ENCODE data around the gene DYNLL2. TPM values are rescaled to one million over a fixed set of nuclear protein-coding genes. Genes with fewer than 3 reads are reported as not detected.

Gene DYNLL2
- total and polyA plus RNA-seq, 4 experiments from 2014 or later: 0.56 to 45.8 (median 23.5) TPM

DNA sequence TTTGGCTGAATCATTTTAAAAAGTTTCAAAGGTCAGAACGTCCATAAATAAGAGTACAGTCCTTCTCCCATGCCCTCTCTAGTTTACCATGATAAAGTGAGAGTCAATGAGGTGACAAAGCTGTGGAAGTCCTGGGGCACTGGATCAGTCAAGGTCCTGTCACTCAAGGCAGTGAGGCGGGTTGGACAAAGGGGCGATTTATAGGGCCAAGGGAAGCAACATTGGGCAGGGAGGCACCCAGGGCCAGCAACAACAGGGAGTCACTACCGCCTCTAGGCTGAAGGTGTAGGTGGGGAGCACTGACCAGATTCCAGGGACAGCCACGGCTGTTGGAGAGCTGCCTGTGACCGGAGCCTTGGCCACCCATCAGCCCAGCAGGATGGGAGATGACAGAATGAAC lies 28.6 kb upstream of the DYNLL2 start:
- H3K27me3 ChIP-seq (ENCODE audit: insufficient read depth, low read length): no peaks in the 10 kb centered on the region
- no peak overlapping the region for H3K27ac Mint-ChIP-seq
- H3K4me1 ChIP-seq (ENCODE audit: insufficient read depth, low read length): no peaks in the 10 kb centered on the region
- intact Hi-C loops (cut with micrococcal nuclease): no loop called here
- ChIA-PET CTCF (ENCODE audit: partially characterized antibody) (no interaction called here), POLR2A (ENCODE audit: partially characterized antibody) (interaction anchor here (0.6 kb wide), 1 partner anchor 10 kb away, joined by 4 read pairs; no protein-coding TSS in a partner anchor)
- H3K27me3 Mint-ChIP-seq: peaks cover 0 to 4% of the 10 kb centered on the region in 2 donors
- DNase-seq: no peak
- no peaks in the 10 kb centered on the region for H3K36me3 Mint-ChIP-seq
- H3K4me3 ChIP-seq (ENCODE audit: low read length in 2 of 2): no peak overlapping the region
- no peaks in the 10 kb centered on the region for H3K9me3 Mint-ChIP-seq
- H3K4me1 Mint-ChIP-seq: peaks cover 0 to 6% (median 3%) of the 10 kb centered on the region in 4 donors
- H3K9me3 ChIP-seq (ENCODE audit: control insufficient read depth in 1 of 2, low read length in 2 of 2): no peaks in the 10 kb centered on the region
- no peak overlapping the region for H3K27ac ChIP-seq (ENCODE audit: low read depth, low read length)
- H3K36me3 ChIP-seq (ENCODE audit: insufficient read depth, low read length): no peaks in the 10 kb centered on the region
- H3K4me3 Mint-ChIP-seq: no peak overlapping the region

- intact Hi-C loops (cut with micrococcal nuclease): no loop called here
- Mint-ChIP-seq H3K4me1 (peaks cover 0 to 6% (median 3%) of the 10 kb centered on the region in 4 donors), H3K27me3 (peaks cover 0 to 2% of the 10 kb centered on the region in 2 donors), H3K27ac (no peak overlapping the region), H3K9me3 (no peaks in the 10 kb centered on the region), H3K36me3 (no peaks in the 10 kb centered on the region), H3K4me3 (no peak overlapping the region)
- CTCF ChIA-PET (ENCODE audit: partially characterized antibody): no interaction called here
- POLR2A ChIA-PET (ENCODE audit: partially characterized antibody): no interaction called here
- no peak for DNase-seq
- H3K27ac ChIP-seq (ENCODE audit: low read depth, low read length): no peak overlapping the region
- H3K36me3 ChIP-seq (ENCODE audit: insufficient read depth, low read length): no peaks in the 10 kb centered on the region
- no peaks in the 10 kb centered on the region for H3K27me3 ChIP-seq (ENCODE audit: insufficient read depth, low read length)
- no peak overlapping the region for H3K4me3 ChIP-seq (ENCODE audit: low read length in 2 of 2)
- H3K4me1 ChIP-seq (ENCODE audit: insufficient read depth, low read length): no peaks in the 10 kb centered on the region
- no peaks in the 10 kb centered on the region for H3K9me3 ChIP-seq (ENCODE audit: control insufficient read depth in 1 of 2, low read length in 2 of 2)
Observed at GRCh38 chr17:58056476-58056875, 26.7 kb upstream of the DYNLL2 start.

GRCh38 chr17:58059141-58059540 lies 24.1 kb upstream of the DYNLL2 start:
- H3K9me3 Mint-ChIP-seq: no peaks in the 10 kb centered on the region
- CTCF ChIA-PET (ENCODE audit: partially characterized antibody): no interaction called here
- POLR2A ChIA-PET (ENCODE audit: partially characterized antibody): no interaction called here

GRCh38 chr17:58060596-58061191 lies 22.5 kb upstream of the DYNLL2 start:
- H3K4me1 ChIP-seq (ENCODE audit: insufficient read depth, low read length): no peaks in the 10 kb centered on the region
- no peak overlapping the region for H3K27ac Mint-ChIP-seq
- H3K4me3 ChIP-seq (ENCODE audit: low read length in 2 of 2): no peak overlapping the region
- ChIA-PET CTCF (ENCODE audit: partially characterized antibody) (interaction anchor here (1.0 kb wide), 1 partner anchor 8 kb away, joined by 3 read pairs; no protein-coding TSS in a partner anchor), POLR2A (ENCODE audit: partially characterized antibody) (no interaction called here)
- no peaks in the 10 kb centered on the region for H3K27me3 ChIP-seq (ENCODE audit: insufficient read depth, low read length)
- H3K27ac ChIP-seq (ENCODE audit: low read depth, low read length): no peak overlapping the region
- no peaks in the 10 kb centered on the region for H3K4me1 Mint-ChIP-seq
- no peak overlapping the region for H3K4me3 Mint-ChIP-seq
- intact Hi-C loops (cut with micrococcal nuclease): no loop called here
- no peaks in the 10 kb centered on the region for H3K9me3 Mint-ChIP-seq
- no peaks in the 10 kb centered on the region for H3K9me3 ChIP-seq (ENCODE audit: control insufficient read depth in 1 of 2, low read length in 2 of 2)
- no peaks in the 10 kb centered on the region for H3K36me3 ChIP-seq (ENCODE audit: insufficient read depth, low read length)
- H3K27me3 Mint-ChIP-seq: no peaks in the 10 kb centered on the region
- H3K36me3 Mint-ChIP-seq: no peaks in the 10 kb centered on the region
- no peak for DNase-seq

More at GRCh38 chr17:58059141-58059540, 24.1 kb upstream of the DYNLL2 start:
- Histone ChIP-seq H3K4me3 (ENCODE audit: low read length in 2 of 2) (no peak overlapping the region), H3K27ac (ENCODE audit: low read depth, low read length) (no peak overlapping the region), H3K4me1 (ENCODE audit: insufficient read depth, low read length) (no peaks in the 10 kb centered on the region), H3K9me3 (ENCODE audit: control insufficient read depth in 1 of 2, low read length in 2 of 2) (no peaks in the 10 kb centered on the region), H3K27me3 (ENCODE audit: insufficient read depth, low read length) (no peaks in the 10 kb centered on the region), H3K36me3 (ENCODE audit: insufficient read depth, low read length) (no peaks in the 10 kb centered on the region)
- Mint-ChIP-seq H3K27ac (no peak overlapping the region), H3K36me3 (no peaks in the 10 kb centered on the region), H3K27me3 (peaks cover 0 to 2% of the 10 kb centered on the region in 2 donors), H3K4me1 (no peaks in the 10 kb centered on the region), H3K4me3 (no peak overlapping the region)
- DNase-seq: no peak
- intact Hi-C loops (cut with micrococcal nuclease): no loop called here

DNA sequence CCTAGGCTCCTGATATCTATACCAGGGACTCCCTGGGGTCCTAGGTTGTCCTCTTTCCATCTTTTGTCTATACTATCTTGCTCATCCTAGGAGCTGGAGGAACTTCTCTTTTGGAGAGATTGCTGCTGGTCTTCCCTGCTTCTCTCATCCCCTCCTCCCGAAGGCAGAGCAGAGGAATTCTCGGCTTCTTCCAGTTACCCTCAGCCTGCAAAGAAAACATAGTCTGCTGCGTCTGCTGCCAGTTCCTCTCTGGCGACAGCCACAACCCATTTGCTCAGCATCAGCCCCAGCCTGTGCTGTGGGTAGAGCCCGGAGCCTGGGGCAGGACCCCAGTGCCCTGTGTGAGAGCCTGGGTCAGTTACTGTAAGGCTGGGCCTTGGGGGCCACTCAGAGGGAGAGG lies 21.5 kb upstream of the DYNLL2 start:
- H3K27ac Mint-ChIP-seq: no peak overlapping the region
- POLR2A ChIA-PET (ENCODE audit: partially characterized antibody): interaction anchor here (0.9 kb wide), 1 partner anchor 156 kb away, joined by 3 read pairs; no protein-coding TSS in a partner anchor
- DNase-seq: no peak
- Histone ChIP-seq H3K36me3 (ENCODE audit: insufficient read depth, low read length) (no peaks in the 10 kb centered on the region), H3K27ac (ENCODE audit: low read depth, low read length) (no peak overlapping the region), H3K4me3 (ENCODE audit: low read length in 2 of 2) (no peak overlapping the region), H3K9me3 (ENCODE audit: control insufficient read depth in 1 of 2, low read length in 2 of 2) (no peaks in the 10 kb centered on the region), H3K4me1 (ENCODE audit: insufficient read depth, low read length) (no peaks in the 10 kb centered on the region), H3K27me3 (ENCODE audit: insufficient read depth, low read length) (no peaks in the 10 kb centered on the region)
- no peaks in the 10 kb centered on the region for H3K27me3 Mint-ChIP-seq
- H3K9me3 Mint-ChIP-seq: no peaks in the 10 kb centered on the region
- no peak overlapping the region for H3K4me3 Mint-ChIP-seq
- H3K36me3 Mint-ChIP-seq: no peaks in the 10 kb centered on the region
- CTCF ChIA-PET (ENCODE audit: partially characterized antibody): interaction anchor here (0.7 to 1.0 kb wide), 2 partner anchors 9 to 23 kb away, joined by 3 read pairs; no protein-coding TSS in a partner anchor
- H3K4me1 Mint-ChIP-seq: no peaks in the 10 kb centered on the region
- intact Hi-C loops (cut with micrococcal nuclease): no loop called here

DNA sequence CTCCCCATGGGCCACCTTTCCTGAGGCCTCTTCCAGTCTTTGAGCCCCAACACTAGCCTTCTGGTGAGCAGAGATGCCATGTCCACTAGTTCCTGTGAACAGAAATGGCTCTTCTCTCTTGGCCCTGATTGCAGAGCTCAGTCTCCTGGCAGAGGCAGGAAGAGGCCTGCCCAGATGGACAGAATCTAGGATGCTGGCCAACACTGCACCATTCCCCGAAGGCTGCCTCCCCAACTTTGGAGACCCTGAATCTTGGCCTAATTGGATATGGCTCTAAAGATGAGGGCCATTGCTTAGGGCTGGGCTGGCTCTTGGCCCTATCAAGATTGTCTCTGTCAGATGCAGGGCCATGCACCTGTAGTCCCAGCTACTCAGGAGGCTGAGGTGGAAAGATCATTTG lies 18.0 kb upstream of the DYNLL2 start:
- Histone ChIP-seq H3K4me3 (ENCODE audit: low read length in 2 of 2) (no peak overlapping the region), H3K36me3 (ENCODE audit: insufficient read depth, low read length) (no peaks in the 10 kb centered on the region), H3K27me3 (ENCODE audit: insufficient read depth, low read length) (peaks cover 4% of the 10 kb centered on the region), H3K9me3 (ENCODE audit: control insufficient read depth in 1 of 2, low read length in 2 of 2) (no peaks in the 10 kb centered on the region), H3K4me1 (ENCODE audit: insufficient read depth, low read length) (no peaks in the 10 kb centered on the region), H3K27ac (ENCODE audit: low read depth, low read length) (no peak overlapping the region)
- H3K4me3 Mint-ChIP-seq: no peak overlapping the region
- peak overlapping the region in 1 of 7 donors; percentile 55 for H3K27ac Mint-ChIP-seq
- no peak for DNase-seq
- intact Hi-C loops (cut with micrococcal nuclease): no loop called here
- H3K27me3 Mint-ChIP-seq: peaks cover 3 to 4% of the 10 kb centered on the region in 2 donors
- no peaks in the 10 kb centered on the region for H3K4me1 Mint-ChIP-seq
- CTCF ChIA-PET (ENCODE audit: partially characterized antibody): no interaction called here
- peaks cover 0 to 1% (median 0%) of the 10 kb centered on the region in 8 donors for H3K9me3 Mint-ChIP-seq
- no peaks in the 10 kb centered on the region for H3K36me3 Mint-ChIP-seq
- POLR2A ChIA-PET (ENCODE audit: partially characterized antibody): interaction anchor here (0.6 kb wide), 1 partner anchor 10 kb away, joined by 4 read pairs; no protein-coding TSS in a partner anchor

- Mint-ChIP-seq H3K4me1 (no peaks in the 10 kb centered on the region), H3K27ac (no peak overlapping the region), H3K36me3 (no peaks in the 10 kb centered on the region), H3K27me3 (peaks cover 7 to 11% of the 10 kb centered on the region in 2 donors), H3K9me3 (peaks cover 0 to 1% (median 0%) of the 10 kb centered on the region in 8 donors), H3K4me3 (no peak overlapping the region)
- H3K27me3 ChIP-seq (ENCODE audit: insufficient read depth, low read length): peaks cover 7% of the 10 kb centered on the region
- ChIA-PET CTCF (ENCODE audit: partially characterized antibody) (no interaction called here), POLR2A (ENCODE audit: partially characterized antibody) (no interaction called here)
- no peaks in the 10 kb centered on the region for H3K9me3 ChIP-seq (ENCODE audit: control insufficient read depth in 1 of 2, low read length in 2 of 2)
- no peak overlapping the region for H3K4me3 ChIP-seq (ENCODE audit: low read length in 2 of 2)
- no peaks in the 10 kb centered on the region for H3K4me1 ChIP-seq (ENCODE audit: insufficient read depth, low read length)
- H3K27ac ChIP-seq (ENCODE audit: low read depth, low read length): no peak overlapping the region
- intact Hi-C loops (cut with micrococcal nuclease): no loop called here
- DNase-seq: no peak
- H3K36me3 ChIP-seq (ENCODE audit: insufficient read depth, low read length): no peaks in the 10 kb centered on the region
Observed at GRCh38 chr17:58066401-58066800, 16.8 kb upstream of the DYNLL2 start.

All from CD4-positive, alpha-beta memory T cell (primary cell).